RPMI7951 (cell line): ENCODE results near the gene NUP210. TPM values are rescaled to one million over a fixed set of nuclear protein-coding genes. Genes with fewer than 3 reads are reported as not detected.

Experiments
- DNase-seq: peaks from one replicate; pipeline ENCODE4 v3.0.0-alpha.2; 2012; ENCODE audit warnings: low read depth
- total RNA-seq: library from RNA; depleted of rRNA; stranded (reverse); fragments of >200 nt; shearing (Covaris generic); gene quantifications from 2 replicates; pipeline ENCODE4 v1.2.3, GENCODE V29; 2014

Gene NUP210
- total RNA-seq, 1 experiment from 2014 or later, result 0.24 TPM

GRCh38 chr3:13348661-13349396 lies 71.3 kb downstream of the NUP210 start:
- DNase-seq, result no peak

GRCh38 chr3:13348100-13348499 lies 72.0 kb downstream of the NUP210 start:
- no peak for DNase-seq

- DNase-seq, result no peak
Observed at GRCh38 chr3:13347390-13347950, 72.7 kb downstream of the NUP210 start.

- peak; percentile 34 for DNase-seq
Observed at GRCh38 chr3:13346481-13347389, 73.4 kb downstream of the NUP210 start.

GRCh38 chr3:13345772-13346171 lies 74.3 kb downstream of the NUP210 start:
- no peak for DNase-seq

GRCh38 chr3:13345284-13345683 lies 74.8 kb downstream of the NUP210 start:
- DNase-seq, result no peak

- DNase-seq, result no peak
Observed at GRCh38 chr3:13344663-13345062, 75.5 kb downstream of the NUP210 start.

- no peak for DNase-seq
Observed at GRCh38 chr3:13343601-13344000, 76.5 kb downstream of the NUP210 start.

GRCh38 chr3:13341229-13341905 lies 78.8 kb downstream of the NUP210 start:
- no peak for DNase-seq

- no peak for DNase-seq
Observed at GRCh38 chr3:13339833-13340232, 80.3 kb downstream of the NUP210 start.

GRCh38 chr3:13338996-13339395 lies 81.1 kb downstream of the NUP210 start:
- no peak for DNase-seq

GRCh38 chr3:13338231-13338630 lies 81.9 kb downstream of the NUP210 start:
- DNase-seq, result peak; percentile 9

GRCh38 chr3:13336592-13336991 lies 83.5 kb downstream of the NUP210 start:
- no peak for DNase-seq

GRCh38 chr3:13335503-13335902 lies 84.6 kb downstream of the NUP210 start:
- no peak for DNase-seq

- DNase-seq, result no peak
Observed at GRCh38 chr3:13335059-13335458, 85.1 kb downstream of the NUP210 start.

- no peak for DNase-seq
Observed at GRCh38 chr3:13333236-13333897, 86.8 kb downstream of the NUP210 start.

- DNase-seq, result no peak
Observed at GRCh38 chr3:13332740-13333139, 87.4 kb downstream of the NUP210 start.

GRCh38 chr3:13332158-13332557 lies 88.0 kb downstream of the NUP210 start:
- DNase-seq, result no peak

- no peak for DNase-seq
Observed at GRCh38 chr3:13329746-13330145, 90.4 kb downstream of the NUP210 start.

- no peak for DNase-seq
Observed at GRCh38 chr3:13325892-13326443, 94.2 kb downstream of the NUP210 start.

GRCh38 chr3:13324835-13325501 lies 95.2 kb downstream of the NUP210 start:
- DNase-seq, result no peak
